IPS DF 6.9 (cell line): ENCODE data around the gene LOC128125822.

Experiments
- DNase-seq: peaks from one replicate; pipeline ENCODE4 v3.0.0-alpha.2; 2013; ENCODE audit warnings: low read depth, low spot score
- H3K27ac ChIP-seq: one replicate; pipeline ENCODE4 v1.5.1; 2013; ENCODE audit warnings: low read length, control low read depth
- H3K27me3 ChIP-seq: 2 replicates; pipeline ENCODE4 v1.6.1; 2013; ENCODE audit warnings: mild to moderate bottlenecking, low read length; ENCODE audit not compliant: control insufficient read depth, insufficient read depth
- H3K36me3 ChIP-seq: 2 replicates; pipeline ENCODE4 v1.6.1; 2013; ENCODE audit warnings: low read length; ENCODE audit not compliant: control insufficient read depth, insufficient read depth
- H3K4me1 ChIP-seq: 2 replicates; pipeline ENCODE4 v1.6.1; 2013; ENCODE audit warnings: low read length; ENCODE audit not compliant: control insufficient read depth, insufficient read depth
- H3K4me3 ChIP-seq: 2 replicates; pipeline ENCODE4 v1.5.1; 2013; ENCODE audit warnings: mild to moderate bottlenecking, low read length
- H3K9me3 ChIP-seq: 2 replicates; pipeline ENCODE4 v1.6.1; 2013; ENCODE audit warnings: low read length, inconsistent platforms; ENCODE audit not compliant: control insufficient read depth, insufficient read depth
- WGBS: extraction: QIAGEN DNeasy Blood & Tissue Kit; methylation state at CpG from one replicate; pipeline ENCODE4 v1.1.7; 2013; ENCODE audit warnings: mixed read lengths, missing lambda C conversion rate; ENCODE audit not compliant: insufficient read length, insufficient coverage; 5-methylcytosine and 5-hydroxymethylcytosine counted together

LOC128125822 gene

DNA sequence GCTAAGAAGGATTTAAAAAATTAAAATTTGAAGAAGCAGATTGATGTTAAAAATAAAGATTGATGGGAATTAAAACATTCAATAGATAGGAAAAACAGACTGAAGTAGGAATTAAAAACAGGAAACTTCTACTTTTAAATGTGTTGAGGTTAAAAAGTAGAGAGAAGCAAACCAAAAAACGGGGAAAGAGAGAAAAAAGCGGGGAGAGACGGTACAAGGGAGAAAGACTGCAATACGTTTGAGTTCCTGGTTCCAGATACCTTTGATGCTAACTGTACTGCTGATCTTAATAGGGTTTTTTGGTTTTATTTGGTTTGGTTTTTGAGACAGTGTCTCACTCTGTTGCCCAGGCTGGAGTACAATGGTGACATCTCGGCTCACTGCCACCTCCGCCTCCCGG, 27.0 kb downstream of the LOC128125822 start:
- DNase-seq, result no peak
- H3K27me3 ChIP-seq, result no peaks in the 10 kb centered on the region
- H3K9me3 ChIP-seq, result no peaks in the 10 kb centered on the region
- H3K4me3 ChIP-seq, result no peak overlapping the region
- no peaks in the 10 kb centered on the region for H3K4me1 ChIP-seq
- WGBS, result no CpG with 5 or more reads among the region's 7 CpGs
- no peak overlapping the region for H3K27ac ChIP-seq
- H3K36me3 ChIP-seq, result no peaks in the 10 kb centered on the region

DNA sequence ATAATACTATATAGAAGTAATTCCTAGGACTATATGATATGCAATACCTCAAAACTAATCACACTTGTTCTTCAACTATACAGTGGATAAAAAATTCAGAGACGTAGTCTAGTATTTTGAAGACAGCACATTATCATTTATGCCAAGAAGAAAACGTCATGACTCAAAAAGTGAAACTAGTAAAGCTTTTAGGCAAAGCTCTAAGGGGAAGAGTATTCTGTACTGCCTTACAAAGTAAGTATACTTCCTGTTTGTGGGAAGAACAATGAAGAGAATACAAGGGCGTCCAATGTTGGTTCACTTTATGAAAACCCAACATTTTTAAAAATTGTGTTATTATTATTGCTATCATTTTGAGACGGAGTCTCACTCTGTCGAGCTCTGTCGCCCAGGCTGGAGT, 27.9 kb downstream of the LOC128125822 start:
- no peak overlapping the region for H3K27ac ChIP-seq
- no peak overlapping the region for H3K4me3 ChIP-seq
- no peaks in the 10 kb centered on the region for H3K27me3 ChIP-seq
- no peaks in the 10 kb centered on the region for H3K36me3 ChIP-seq
- no peak for DNase-seq
- no CpG with 5 or more reads among the region's 6 CpGs for WGBS
- no peaks in the 10 kb centered on the region for H3K4me1 ChIP-seq
- no peaks in the 10 kb centered on the region for H3K9me3 ChIP-seq

DNA sequence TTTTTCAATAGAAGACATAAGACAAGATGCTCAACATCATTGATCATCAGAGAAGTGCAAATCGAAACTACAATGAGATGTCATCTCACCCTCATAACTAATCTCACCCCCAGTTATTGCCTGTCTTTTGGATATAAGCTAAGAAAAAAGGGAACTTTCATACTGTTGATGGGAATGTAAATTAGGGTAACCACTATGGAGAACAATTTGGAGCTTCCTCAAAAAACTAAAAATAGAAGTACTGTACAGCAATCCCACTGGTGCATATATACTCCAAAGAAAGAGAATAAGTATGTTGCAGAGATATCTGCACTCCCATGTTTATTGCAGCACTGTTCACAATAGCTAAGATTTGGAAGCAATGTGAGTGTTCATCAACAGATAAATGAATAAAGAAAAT, 37.0 kb downstream of the LOC128125822 start:
- H3K27me3 ChIP-seq, result no peaks in the 10 kb centered on the region
- no peak overlapping the region for H3K27ac ChIP-seq
- DNase-seq, result no peak
- no peaks in the 10 kb centered on the region for H3K36me3 ChIP-seq
- no CpG with 5 or more reads among the region's 1 CpG for WGBS
- no peaks in the 10 kb centered on the region for H3K4me1 ChIP-seq
- H3K9me3 ChIP-seq, result no peaks in the 10 kb centered on the region
- H3K4me3 ChIP-seq, result no peak overlapping the region

DNA sequence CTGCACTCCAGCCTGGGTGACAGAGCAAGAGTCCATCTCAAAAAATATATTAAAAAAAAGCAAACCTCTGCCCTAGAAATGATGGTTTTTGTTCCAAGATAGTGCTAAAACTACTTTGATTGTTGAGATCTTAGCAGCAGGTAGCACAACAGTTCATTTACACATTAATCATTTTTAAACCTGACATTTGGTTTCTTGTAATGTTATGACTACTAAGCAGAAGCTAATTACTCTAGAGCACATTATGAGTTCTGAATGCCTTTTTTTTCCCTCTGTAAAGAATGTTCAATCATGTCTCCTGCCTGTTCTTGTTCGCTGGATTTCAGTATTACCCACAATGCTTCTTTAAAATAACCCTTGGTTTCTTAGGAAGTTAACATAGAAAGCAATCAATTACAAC, 38.7 kb downstream of the LOC128125822 start:
- Histone ChIP-seq H3K27ac (no peak overlapping the region), H3K4me3 (no peak overlapping the region), H3K9me3 (no peaks in the 10 kb centered on the region), H3K36me3 (no peaks in the 10 kb centered on the region), H3K4me1 (no peaks in the 10 kb centered on the region), H3K27me3 (no peaks in the 10 kb centered on the region)
- DNase-seq, result no peak
- no CpG with 5 or more reads among the region's 1 CpG for WGBS

DNA sequence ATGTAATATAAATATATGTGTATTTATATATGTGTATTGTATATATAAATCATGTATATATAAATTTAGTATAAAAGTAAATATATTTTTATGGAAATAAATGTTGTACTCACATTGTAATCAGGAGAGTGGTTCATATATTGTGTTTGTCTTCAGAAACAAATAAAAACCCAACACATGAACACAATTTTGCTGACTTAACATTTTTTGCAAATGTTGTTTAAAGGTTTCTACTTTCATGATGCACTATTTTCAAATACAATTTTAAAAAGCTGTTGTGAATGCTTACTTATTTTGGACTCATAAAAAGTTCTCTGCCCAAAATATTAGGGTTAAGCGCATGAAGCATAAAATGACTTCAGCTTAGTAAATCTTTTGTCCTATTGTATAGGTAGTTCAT, 39.3 kb downstream of the LOC128125822 start:
- H3K27me3 ChIP-seq, result no peaks in the 10 kb centered on the region
- no CpG with 5 or more reads among the region's 1 CpG for WGBS
- no peak overlapping the region for H3K4me3 ChIP-seq
- H3K27ac ChIP-seq, result no peak overlapping the region
- H3K4me1 ChIP-seq, result no peaks in the 10 kb centered on the region
- H3K36me3 ChIP-seq, result no peaks in the 10 kb centered on the region
- H3K9me3 ChIP-seq, result no peaks in the 10 kb centered on the region
- no peak for DNase-seq

DNA sequence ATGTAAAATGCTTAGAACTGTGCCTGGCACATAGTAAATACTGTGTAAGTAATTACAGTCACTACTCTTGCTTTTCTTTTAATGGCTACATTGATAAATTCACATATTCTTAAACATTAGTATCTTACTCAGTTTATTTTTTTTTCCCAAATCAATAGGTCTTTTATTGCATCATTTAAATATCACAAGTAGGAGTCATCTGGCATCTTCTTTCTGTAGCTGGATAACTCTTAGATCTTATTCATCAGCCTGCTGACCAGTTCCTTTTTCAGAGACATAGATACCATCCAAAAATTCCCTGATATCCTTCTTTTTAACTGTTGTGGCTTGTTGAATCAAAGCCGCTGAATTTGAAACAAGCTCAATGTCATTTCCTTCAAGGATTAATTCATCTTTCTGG, 43.3 kb downstream of the LOC128125822 start:
- H3K27ac ChIP-seq, result no peak overlapping the region
- DNase-seq, result no peak
- H3K4me3 ChIP-seq, result no peak overlapping the region
- WGBS, result no CpG with 5 or more reads among the region's 1 CpG
- no peaks in the 10 kb centered on the region for H3K4me1 ChIP-seq
- no peaks in the 10 kb centered on the region for H3K36me3 ChIP-seq
- no peaks in the 10 kb centered on the region for H3K9me3 ChIP-seq
- no peaks in the 10 kb centered on the region for H3K27me3 ChIP-seq
